ENCODE measurements around the gene ZEB1. TPM values are rescaled to one million over a fixed set of nuclear protein-coding genes. Genes with fewer than 3 reads are reported as not detected.

Gene ZEB1
- total RNA-seq, 1 experiment from 2014 or later, result 1.4 TPM

GRCh38 chr10:31341552-31341951, 22.5 kb downstream of the ZEB1 start:
- Histone ChIP-seq H3K79me2 (ENCODE audit: low read depth) (no peaks in the 10 kb centered on the region), H4K20me1 (ENCODE audit: insufficient read depth) (no peaks in the 10 kb centered on the region), H3K4me1 (replicated peaks; ENCODE audit: insufficient read depth) (no peaks in the 10 kb centered on the region), H2AFZ (no peak overlapping the region), H3K9me3 (ENCODE audit: insufficient read depth, low read depth) (no peaks in the 10 kb centered on the region), H3K36me3 (ENCODE audit: low read depth) (no peaks in the 10 kb centered on the region), H3K4me3 (no peak overlapping the region), H3F3A (ENCODE audit: insufficient read depth, low read depth) (no peaks in the 10 kb centered on the region), H3K4me2 (no peak overlapping the region), H3K27ac (no peak overlapping the region), H3K9me2 (ENCODE audit: insufficient read depth) (no peaks in the 10 kb centered on the region; the same call in 1 of the 2 replicates), H3K27me3 (ENCODE audit: insufficient read depth, low read depth) (no peaks in the 10 kb centered on the region)
- POLR2A ChIA-PET (ENCODE audit: unreplicated experiment), result no interaction called here
- intact Hi-C loops (cut with micrococcal nuclease; ENCODE audit: unreplicated experiment), result no loop called here
- TF ChIP-seq CTCF (conservative IDR thresholded peaks at IDR 0.05), result no peak
- BruUV-seq (replicated peaks), result no TSS peak
- CTCF ChIA-PET, result no interaction called here
- DNase-seq, result no peak

- Histone ChIP-seq H3K27ac (no peak overlapping the region), H3K9me2 (ENCODE audit: insufficient read depth) (no peaks in the 10 kb centered on the region), H3K79me2 (ENCODE audit: low read depth) (no peaks in the 10 kb centered on the region), H3K27me3 (ENCODE audit: insufficient read depth, low read depth) (no peaks in the 10 kb centered on the region), H3K4me3 (no peak overlapping the region), H3K4me2 (no peak overlapping the region), H3K4me1 (replicated peaks; ENCODE audit: insufficient read depth) (no peaks in the 10 kb centered on the region), H3F3A (ENCODE audit: insufficient read depth, low read depth) (no peaks in the 10 kb centered on the region), H3K36me3 (ENCODE audit: low read depth) (no peaks in the 10 kb centered on the region), H2AFZ (no peak overlapping the region), H3K9me3 (ENCODE audit: insufficient read depth, low read depth) (no peaks in the 10 kb centered on the region), H4K20me1 (ENCODE audit: insufficient read depth) (no peaks in the 10 kb centered on the region)
- POLR2A ChIA-PET (ENCODE audit: unreplicated experiment), result no interaction called here
- CTCF ChIA-PET, result no interaction called here
- BruUV-seq (replicated peaks), result no TSS peak
- TF ChIP-seq CTCF (conservative IDR thresholded peaks at IDR 0.05) (no peak), EZH2 (IDR thresholded peaks at IDR 0.05; ENCODE audit: low read depth) (no peak)
- intact Hi-C loops (cut with micrococcal nuclease; ENCODE audit: unreplicated experiment), result no loop called here
- DNase-seq, result no peak
Observed at GRCh38 chr10:31343009-31343408, 24.0 kb downstream of the ZEB1 start.

GRCh38 chr10:31343551-31343950, 24.5 kb downstream of the ZEB1 start:
- H2AFZ ChIP-seq, result no peak overlapping the region
- intact Hi-C loops (cut with micrococcal nuclease; ENCODE audit: unreplicated experiment), result no loop called here
- no peaks in the 10 kb centered on the region for H3K9me2 ChIP-seq (ENCODE audit: insufficient read depth)
- no peaks in the 10 kb centered on the region for H3K9me3 ChIP-seq (ENCODE audit: insufficient read depth, low read depth)
- CTCF ChIA-PET, result no interaction called here
- H3K4me2 ChIP-seq, result no peak overlapping the region
- no peak for TF ChIP-seq CTCF (conservative IDR thresholded peaks at IDR 0.05)
- TF ChIP-seq EZH2 (IDR thresholded peaks at IDR 0.05; ENCODE audit: low read depth), result no peak
- no peaks in the 10 kb centered on the region for H3K79me2 ChIP-seq (ENCODE audit: low read depth)
- no peak overlapping the region for H3K4me3 ChIP-seq
- H3K36me3 ChIP-seq (ENCODE audit: low read depth), result no peaks in the 10 kb centered on the region
- POLR2A ChIA-PET (ENCODE audit: unreplicated experiment), result no interaction called here
- H3K27me3 ChIP-seq (ENCODE audit: insufficient read depth, low read depth), result no peaks in the 10 kb centered on the region
- no peak overlapping the region for H3K27ac ChIP-seq
- no peaks in the 10 kb centered on the region for H3K4me1 ChIP-seq (replicated peaks; ENCODE audit: insufficient read depth)
- DNase-seq, result no peak
- BruUV-seq (replicated peaks), result no TSS peak
- H4K20me1 ChIP-seq (ENCODE audit: insufficient read depth), result no peaks in the 10 kb centered on the region
- no peaks in the 10 kb centered on the region for H3F3A ChIP-seq (ENCODE audit: insufficient read depth, low read depth)

Measured in PC-9 (cell line).